SU-DHL-6 (cell line): ENCODE results near the gene RPS6KL1.

Experiments used
- H2AFZ ChIP-seq: fragments of 200-600 bp; sonication (generic); 2 replicates; pipeline ENCODE4 v1.6.1; 2014; ENCODE audit warnings: low read depth, mild to moderate bottlenecking, moderate library complexity, mixed read lengths, antibody characterized with exemption, low read length; ENCODE audit not compliant: severe bottlenecking
- H3F3A ChIP-seq: fragments of 200-600 bp; shearing (Covaris generic); 2 replicates; pipeline ENCODE4 v1.6.0; 2016; ENCODE audit warnings: antibody characterized with exemption, mild to moderate bottlenecking; ENCODE audit not compliant: insufficient read depth
- H3K27ac ChIP-seq: fragments of 200-600 bp; sonication (generic); 2 replicates; pipeline ENCODE4 v1.5.1; 2016; ENCODE audit warnings: low read depth, mild to moderate bottlenecking, low read length, moderate library complexity, mixed read lengths
- H3K27me3 ChIP-seq: fragments of 200-600 bp; sonication (generic), shearing (Covaris generic); 2 replicates; pipeline ENCODE4 v1.6.0; 2014; ENCODE audit warnings: mild to moderate bottlenecking, low read length
- H3K36me3 ChIP-seq: fragments of 200-600 bp; sonication (generic); 2 replicates; pipeline ENCODE4 v1.6.1; 2014; ENCODE audit warnings: mild to moderate bottlenecking, low read length, mixed read lengths
- H3K4me2 ChIP-seq: fragments of 300-600, 200-600 bp; shearing (Covaris generic), sonication (generic); 2 replicates; pipeline ENCODE4 v1.6.0; 2014; ENCODE audit warnings: low read length, low read depth, mild to moderate bottlenecking; ENCODE audit not compliant: poor library complexity, severe bottlenecking
- H3K4me3 ChIP-seq: fragments of 200-600 bp; sonication (generic); 2 replicates; pipeline ENCODE4 v1.5.1; 2014; ENCODE audit warnings: antibody characterized with exemption, low read length, mild to moderate bottlenecking, mixed read lengths; ENCODE audit not compliant: insufficient read depth, poor library complexity, severe bottlenecking
- H3K79me2 ChIP-seq: fragments of 200-600 bp; sonication (generic); 2 replicates; pipeline ENCODE4 v1.6.1; 2014; ENCODE audit warnings: mild to moderate bottlenecking, low read length, moderate library complexity; ENCODE audit not compliant: insufficient read depth
- H3K9ac ChIP-seq: fragments of 200-600 bp; sonication (generic); 2 replicates; pipeline ENCODE4 v1.7.0; 2014; ENCODE audit warnings: mild to moderate bottlenecking, low read length
- H3K9me2 ChIP-seq: fragments of 200-600 bp; sonication (generic); replicated peaks from 2 replicates; pipeline ENCODE4 v1.6.1; 2014; ENCODE audit warnings: low read length; ENCODE audit not compliant: insufficient read depth
- H3K9me3 ChIP-seq: fragments of 200-600 bp; sonication (generic); 2 replicates; pipeline ENCODE4 v1.6.1; 2014; ENCODE audit warnings: low read length, mixed read lengths; ENCODE audit not compliant: insufficient read depth
- H4K20me1 ChIP-seq: fragments of 200-600 bp; sonication (generic); 2 replicates; pipeline ENCODE4 v1.6.1; 2014; ENCODE audit warnings: low read depth, mild to moderate bottlenecking, antibody characterized with exemption, low read length, moderate library complexity, mixed read lengths
- CTCF ChIP-seq: fragments of 200-600 bp; sonication (generic); IDR thresholded peaks from one replicate; pipeline ENCODE4 v1.5.1; 2017; ENCODE audit warnings: antibody characterized with exemption, mild to moderate bottlenecking, low read length, moderate library complexity; ENCODE audit not compliant: insufficient read depth, poor library complexity, severe bottlenecking
- EZH2phosphoT487 ChIP-seq: fragments of 200-600 bp; sonication (generic), shearing (Covaris generic); conservative IDR thresholded peaks from 2 replicates; pipeline ENCODE4 v1.6.1; 2018; ENCODE audit warnings: mild to moderate bottlenecking, antibody characterized with exemption, low read length, moderate library complexity, mixed read lengths

Gene RPS6KL1

GRCh38 chr14:74855945-74856344, 67.1 kb downstream of the RPS6KL1 start:
- H3K4me2 ChIP-seq, result no peak overlapping the region
- no peaks in the 10 kb centered on the region for H3K79me2 ChIP-seq
- no peak overlapping the region for H3K27ac ChIP-seq
- no peaks in the 10 kb centered on the region for H3K27me3 ChIP-seq
- no peak overlapping the region for H3K4me3 ChIP-seq
- H3K36me3 ChIP-seq, result no peaks in the 10 kb centered on the region
- H3F3A ChIP-seq, result no peaks in the 10 kb centered on the region
- no peak overlapping the region for H2AFZ ChIP-seq
- H3K9me3 ChIP-seq, result no peaks in the 10 kb centered on the region
- no peaks in the 10 kb centered on the region for H4K20me1 ChIP-seq
- no peaks in the 10 kb centered on the region for H3K9me2 ChIP-seq
- TF ChIP-seq EZH2phosphoT487 (no peak), CTCF (no peak)
- H3K9ac ChIP-seq, result no peak overlapping the region

GRCh38 chr14:74855021-74855420, 68.0 kb downstream of the RPS6KL1 start:
- H3K79me2 ChIP-seq, result no peaks in the 10 kb centered on the region
- no peaks in the 10 kb centered on the region for H3K9me3 ChIP-seq
- no peak overlapping the region for H2AFZ ChIP-seq
- no peak overlapping the region for H3K27ac ChIP-seq
- no peak overlapping the region for H3K4me3 ChIP-seq
- H3K9ac ChIP-seq, result no peak overlapping the region
- H4K20me1 ChIP-seq, result no peaks in the 10 kb centered on the region
- H3F3A ChIP-seq, result no peaks in the 10 kb centered on the region
- H3K4me2 ChIP-seq, result no peak overlapping the region
- no peaks in the 10 kb centered on the region for H3K9me2 ChIP-seq
- H3K27me3 ChIP-seq, result no peaks in the 10 kb centered on the region
- H3K36me3 ChIP-seq, result no peaks in the 10 kb centered on the region
- no peak for TF ChIP-seq EZH2phosphoT487
- TF ChIP-seq CTCF, result no peak
